ENCODE results near the gene DSG4.

DSG4 gene

DNA sequence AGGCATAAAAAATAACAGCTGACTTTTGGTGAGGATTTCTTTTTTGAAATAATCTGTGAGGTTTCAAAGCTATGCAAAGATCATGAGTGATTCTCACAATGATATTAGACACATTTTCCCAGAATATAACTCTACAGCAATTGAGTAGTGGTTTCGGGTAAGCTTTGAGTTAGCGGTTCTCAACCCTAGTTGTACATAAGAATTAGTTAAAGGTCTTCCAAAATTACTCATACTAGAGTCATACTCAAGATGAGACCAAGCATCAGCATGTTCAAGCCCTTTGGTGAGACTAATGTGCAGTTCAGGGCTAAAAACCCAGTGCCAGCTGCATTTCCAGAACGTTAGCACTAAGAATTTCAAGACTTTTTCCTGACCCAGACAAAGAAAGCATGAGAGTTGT lies 31.1 kb downstream of the DSG4 start:
- no peak for DNase-seq (ENCODE audit: low read depth)

DNA sequence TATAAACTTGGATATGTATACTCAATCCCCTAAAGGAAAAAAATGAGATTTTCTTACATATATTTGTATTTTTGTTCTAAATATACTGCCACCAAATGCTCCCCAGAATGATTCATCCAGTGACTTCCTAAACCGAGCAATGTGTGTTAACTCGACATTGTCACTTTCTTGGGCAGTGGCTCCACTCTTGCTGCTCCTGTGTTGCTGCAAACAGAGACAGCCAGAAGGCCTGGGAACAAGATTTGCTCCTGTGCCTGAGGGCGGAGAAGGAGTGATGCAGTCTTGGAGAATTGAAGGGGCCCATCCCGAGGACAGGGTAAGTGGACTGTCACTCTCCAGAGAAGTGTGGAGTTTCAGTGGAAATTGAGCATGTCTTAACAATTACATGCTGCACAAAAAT lies 32.7 kb downstream of the DSG4 start:
- DNase-seq (ENCODE audit: low read depth): no peak

DNA sequence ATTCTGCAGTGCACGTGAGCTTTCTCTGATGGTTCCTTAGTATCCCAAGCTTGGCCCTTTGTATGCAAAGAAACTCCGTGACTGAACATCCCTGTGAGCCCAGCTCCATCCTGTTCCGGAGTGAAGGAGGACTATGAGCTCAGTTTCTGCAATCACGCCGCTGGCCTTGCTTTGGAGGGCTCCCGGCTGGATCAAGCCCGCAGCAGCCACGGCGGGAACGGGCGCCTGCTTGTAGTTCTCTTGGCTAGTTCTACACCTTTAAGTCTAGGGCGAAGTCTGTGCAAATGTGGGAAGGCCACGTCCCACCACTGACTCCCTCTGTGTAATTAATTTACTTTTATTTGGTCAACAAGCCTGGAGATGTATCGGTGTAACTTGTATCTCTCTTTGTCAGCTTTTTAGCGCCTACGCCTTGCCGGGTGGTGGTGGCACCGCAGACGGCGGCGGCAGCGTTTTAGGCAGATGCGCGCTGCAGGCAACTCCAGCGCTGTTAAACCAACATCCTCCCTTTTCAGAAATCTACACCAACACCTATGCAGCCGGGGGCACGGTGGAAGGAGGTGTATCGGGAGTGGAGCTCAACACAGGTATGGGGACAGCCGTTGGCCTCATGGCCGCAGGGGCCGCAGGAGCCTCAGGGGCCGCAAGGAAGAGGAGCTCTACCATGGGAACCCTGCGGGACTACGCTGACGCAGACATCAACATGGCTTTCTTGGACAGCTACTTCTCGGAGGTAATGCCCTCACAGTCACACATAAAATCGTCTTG lies 34.3 kb downstream of the DSG4 start:
- DNase-seq (ENCODE audit: low read depth): no peak

DNA sequence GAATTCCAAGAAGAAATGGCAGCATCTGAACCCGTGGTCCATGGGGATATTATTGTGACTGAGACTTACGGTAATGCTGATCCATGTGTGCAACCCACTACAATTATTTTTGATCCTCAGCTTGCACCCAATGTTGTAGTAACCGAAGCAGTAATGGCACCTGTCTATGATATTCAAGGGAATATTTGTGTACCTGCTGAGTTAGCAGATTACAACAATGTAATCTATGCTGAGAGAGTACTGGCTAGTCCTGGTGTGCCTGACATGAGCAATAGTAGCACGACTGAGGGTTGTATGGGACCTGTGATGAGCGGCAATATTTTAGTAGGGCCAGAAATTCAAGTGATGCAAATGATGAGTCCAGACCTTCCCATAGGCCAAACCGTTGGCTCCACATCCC lies 36.6 kb downstream of the DSG4 start:
- DNase-seq (ENCODE audit: low read depth): no peak

DNA sequence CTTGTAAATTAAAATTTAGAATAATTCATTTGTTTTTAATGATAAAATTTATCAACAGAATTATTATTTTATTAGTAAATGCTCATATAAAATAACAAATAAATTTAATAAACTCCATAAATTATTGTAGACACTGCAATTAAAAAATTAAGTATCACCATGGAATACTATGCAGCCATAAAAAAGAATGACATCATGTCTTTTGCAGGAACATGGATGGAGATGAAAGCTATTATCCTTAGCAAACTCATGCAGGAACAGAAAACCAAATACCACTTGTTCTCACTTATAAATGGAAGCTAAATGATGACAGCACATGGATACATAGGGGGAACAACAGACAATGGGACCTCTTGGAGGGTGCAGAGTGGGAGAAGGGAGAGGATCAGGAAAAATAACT lies 41.3 kb downstream of the DSG4 start:
- no peak for DNase-seq (ENCODE audit: low read depth)

DNA sequence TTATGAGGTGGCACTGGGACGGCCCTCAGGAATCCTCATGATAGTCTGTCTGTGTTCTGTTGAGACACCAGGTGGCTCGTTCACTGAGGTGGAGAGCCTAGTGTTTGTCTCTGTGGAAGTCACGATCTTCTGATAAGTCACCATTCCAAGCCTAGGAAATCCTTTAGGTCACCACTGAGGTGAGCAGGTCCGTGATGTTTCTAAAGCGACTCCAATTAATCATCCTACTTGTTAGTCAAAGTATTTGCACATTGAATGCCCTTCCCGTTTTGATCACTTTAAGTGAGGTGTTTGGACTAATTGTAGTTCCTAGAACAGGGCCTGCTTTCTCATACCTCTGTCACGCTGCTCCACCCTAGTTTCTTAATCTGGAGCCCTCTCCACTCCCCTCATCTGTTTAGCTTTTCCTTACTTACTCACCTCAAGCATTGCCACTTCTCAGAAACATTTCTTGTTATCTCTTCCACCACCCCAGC lies 42.9 kb downstream of the DSG4 start:
- DNase-seq (ENCODE audit: low read depth): no peak

DNA sequence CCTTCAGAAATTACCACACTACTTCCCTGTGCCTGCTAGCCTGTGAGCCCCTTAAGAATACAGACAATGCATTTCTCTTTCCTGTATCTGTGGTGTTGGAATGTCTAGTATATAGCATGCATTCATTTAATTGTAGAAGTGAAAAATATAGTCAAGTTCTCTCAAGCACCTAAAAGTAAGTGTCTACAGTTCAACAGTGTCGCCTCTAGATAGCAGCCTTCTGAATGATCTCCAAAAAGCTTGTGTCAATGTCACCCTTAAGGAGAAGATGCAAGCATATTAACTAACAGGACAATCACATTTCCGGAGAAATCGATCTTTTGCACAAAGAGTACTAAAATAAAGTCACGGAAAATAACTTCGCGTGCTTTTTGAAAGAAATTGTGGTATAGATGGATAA lies 43.5 kb downstream of the DSG4 start:
- no peak for DNase-seq (ENCODE audit: low read depth)

DNA sequence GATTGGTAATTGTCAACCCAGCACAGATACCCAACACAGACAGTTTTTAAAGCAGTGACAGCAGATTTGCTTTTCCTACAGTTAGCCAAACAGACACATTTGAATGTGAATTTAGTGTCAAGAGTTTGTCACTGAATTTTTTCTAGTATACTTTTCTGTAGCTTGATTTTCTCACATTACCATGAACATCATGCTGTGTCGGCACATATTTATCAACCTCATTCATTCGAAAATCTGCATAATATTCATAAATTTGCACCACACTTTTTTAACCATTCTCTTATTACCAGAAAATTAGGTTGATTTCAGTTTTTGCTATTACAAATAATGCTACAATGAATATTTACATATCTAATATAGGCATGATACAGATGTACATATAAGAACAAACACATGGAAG lies 43.9 kb downstream of the DSG4 start:
- no peak for DNase-seq (ENCODE audit: low read depth)

DNA sequence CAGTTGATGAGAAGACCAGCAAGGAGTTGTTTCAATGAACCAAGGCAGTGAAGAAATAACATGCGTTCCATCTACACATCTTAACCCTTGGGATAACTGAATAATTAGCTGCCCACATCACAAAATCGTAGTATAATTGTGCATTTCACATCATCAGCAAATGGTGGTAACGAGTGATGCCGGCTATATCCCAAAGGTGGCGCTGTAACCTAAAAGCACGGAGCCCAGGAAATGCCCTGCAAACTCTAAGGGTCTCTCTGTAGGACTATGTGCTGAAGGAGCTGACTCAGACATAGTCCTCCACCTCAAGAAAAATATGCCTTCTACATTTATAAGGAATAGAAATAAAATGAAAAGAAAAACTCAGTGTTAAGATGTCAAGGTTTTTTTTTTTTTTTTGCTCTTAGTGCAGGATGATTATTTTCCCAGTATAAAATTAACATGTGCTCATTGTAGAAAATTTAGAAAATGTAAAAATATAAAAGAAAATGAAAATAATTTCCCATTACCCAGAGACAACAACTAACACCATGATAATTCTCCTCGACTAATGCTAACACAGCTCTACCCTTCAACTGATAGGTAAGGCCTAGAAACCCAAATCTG lies 47.9 kb downstream of the DSG4 start:
- no peak for DNase-seq (ENCODE audit: low read depth)

DNA sequence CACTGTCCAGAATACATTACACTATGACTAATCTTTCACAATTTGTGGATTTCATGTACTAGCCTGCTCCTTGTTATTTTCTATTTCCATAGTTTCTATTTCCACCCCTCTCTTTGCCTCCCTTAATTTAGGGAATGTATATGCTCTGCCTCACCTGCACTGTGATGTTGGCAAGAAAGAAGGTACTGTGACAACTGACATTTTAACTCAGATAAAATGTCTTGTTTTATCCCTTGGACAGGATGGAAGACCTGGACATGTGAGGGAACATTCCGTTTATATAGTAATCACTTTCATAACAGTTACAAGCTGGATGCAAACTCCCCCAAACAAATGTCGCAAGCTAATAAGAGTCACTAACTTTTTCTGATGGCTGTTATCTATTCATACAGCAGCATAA lies 49.4 kb downstream of the DSG4 start:
- no peak for DNase-seq (ENCODE audit: low read depth)

DNA sequence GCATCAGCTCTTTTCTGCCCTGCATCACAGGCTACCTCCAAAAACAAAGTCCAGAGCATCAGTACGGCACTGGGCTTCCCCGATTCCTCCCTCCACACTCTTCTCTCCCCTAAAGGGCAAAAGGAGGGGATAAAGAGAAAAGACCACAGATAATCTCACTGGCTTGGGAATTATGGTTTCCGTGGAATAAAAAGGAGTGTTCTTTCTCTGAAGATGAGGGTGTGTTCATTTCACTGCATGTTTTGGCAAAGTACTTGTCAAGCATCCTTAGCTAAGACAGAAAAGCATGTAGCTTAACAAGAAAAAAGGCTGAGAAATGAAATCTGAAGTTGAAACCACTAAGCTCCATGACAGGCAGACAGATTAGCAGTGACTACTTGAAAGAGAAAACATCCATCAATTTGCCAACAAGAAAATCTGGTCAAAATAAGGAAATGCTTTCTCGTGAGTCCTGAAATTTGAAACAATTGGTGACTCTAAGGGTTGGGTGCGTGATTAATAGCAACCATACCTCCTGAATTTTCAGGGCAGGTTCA lies 50.4 kb downstream of the DSG4 start:
- no peak for DNase-seq (ENCODE audit: low read depth)

DNA sequence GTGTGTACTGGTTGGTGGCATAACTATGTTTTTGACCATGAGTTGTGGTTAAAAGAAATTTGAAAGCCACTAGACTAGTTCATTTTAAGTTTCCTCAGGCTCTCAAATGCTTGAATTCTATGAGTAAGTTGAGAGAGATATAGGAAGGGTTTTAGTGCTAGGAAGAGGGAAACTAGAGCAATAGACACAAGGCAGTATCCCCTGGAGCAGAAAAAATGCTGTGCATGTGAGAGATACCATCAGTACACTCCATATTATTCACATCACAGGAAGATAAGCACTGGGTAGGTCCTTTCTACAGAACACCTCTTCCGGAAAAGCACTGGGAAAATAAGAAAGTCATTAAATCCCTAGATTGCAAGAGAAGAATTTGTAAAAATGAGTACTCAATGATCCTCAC lies 51.6 kb downstream of the DSG4 start:
- DNase-seq (ENCODE audit: low read depth): no peak

DNA sequence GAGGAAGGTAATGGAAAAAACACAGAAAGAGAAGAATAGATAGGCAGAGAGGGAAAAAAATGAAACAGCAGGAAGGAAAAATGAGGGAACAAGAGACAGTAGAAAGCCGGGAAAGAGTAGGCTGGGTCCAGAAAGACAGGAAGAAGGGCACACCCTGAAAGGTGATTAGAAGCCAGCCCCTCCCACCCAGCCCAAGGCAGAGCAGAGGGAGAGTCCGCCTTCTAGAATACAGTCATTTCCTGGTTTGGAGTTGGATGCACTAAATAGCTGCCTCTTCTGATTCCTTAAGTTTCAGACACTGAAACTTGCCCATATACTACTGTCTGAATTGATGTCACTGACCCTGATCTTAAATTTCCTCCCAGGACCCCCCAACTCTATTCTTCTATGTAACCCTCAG lies 53.0 kb downstream of the DSG4 start:
- DNase-seq (ENCODE audit: low read depth): no peak

DNA sequence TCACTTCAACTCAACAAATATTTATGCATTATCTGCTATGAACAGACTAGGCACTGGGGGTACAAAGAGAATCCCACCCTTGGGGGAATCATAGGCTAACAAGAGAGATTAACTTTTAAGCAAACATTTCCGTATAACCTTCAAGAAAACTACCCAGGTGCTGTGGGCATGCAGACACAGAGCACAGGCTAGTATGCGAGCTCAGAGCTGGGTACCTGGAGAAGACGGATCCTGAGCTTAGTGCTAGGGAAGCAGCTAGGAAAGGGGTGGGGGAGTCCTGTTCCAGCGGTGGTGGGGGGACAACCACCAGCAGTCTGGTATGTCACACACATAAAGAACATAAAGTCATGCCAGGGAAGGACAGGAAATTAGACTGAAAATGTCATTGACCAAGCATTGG lies 53.5 kb downstream of the DSG4 start:
- DNase-seq (ENCODE audit: low read depth): no peak

DNA sequence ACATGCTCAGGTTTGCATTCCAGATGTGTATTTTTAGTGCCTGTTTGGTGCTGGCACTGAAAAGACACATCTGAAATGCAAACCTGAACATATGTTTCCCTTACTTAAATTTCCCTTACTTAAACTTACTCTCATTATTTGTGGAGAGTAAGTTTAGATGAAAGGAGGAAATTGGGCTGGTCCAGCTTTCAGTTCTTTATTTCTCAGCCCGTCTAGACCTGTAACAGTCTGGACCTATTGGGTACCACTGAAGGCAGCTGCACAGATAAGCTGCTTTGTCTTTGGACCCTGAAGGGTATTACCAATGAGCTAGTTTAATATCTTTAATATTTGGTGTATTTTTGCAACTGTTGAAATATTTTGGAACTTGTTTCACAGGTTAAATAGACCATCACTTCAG lies 54.0 kb downstream of the DSG4 start:
- DNase-seq (ENCODE audit: low read depth): no peak

DNA sequence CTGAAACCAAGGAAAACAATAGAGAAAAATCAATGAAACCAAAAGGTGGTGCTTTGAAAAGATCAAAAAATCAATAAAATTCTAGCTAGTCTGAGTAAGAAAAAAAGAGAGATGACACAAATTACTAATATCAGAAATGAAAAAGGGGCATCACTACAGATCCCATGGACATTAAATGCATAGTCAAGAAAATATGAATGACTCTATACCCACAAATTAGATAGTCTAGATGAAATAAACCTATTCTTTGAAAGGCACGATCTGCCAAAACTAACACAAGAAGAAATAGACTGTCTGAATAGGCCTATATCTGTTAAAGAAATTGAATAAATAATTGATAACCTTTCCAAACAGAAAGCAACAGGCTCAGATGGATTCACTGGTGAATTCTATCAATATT lies 55.7 kb downstream of the DSG4 start:
- no peak for DNase-seq (ENCODE audit: low read depth)

DNA sequence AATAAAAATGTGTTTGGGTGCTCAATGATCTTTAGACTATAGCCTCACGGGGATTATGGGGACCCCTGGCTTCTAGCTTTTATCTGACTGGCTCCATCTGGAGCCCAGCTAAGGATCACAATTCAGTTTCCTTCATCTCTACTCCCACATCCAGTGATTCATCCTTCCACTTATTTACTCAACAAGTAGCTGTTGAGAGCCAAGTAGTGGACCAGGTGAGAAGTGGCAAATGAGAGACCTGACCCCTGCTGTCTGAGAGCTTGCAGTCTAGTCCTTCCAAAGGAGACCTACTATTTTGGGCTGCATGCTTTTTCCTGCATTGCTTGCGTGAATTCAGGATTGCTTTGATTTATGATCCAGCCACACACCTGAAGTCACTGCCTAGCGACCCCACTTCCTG lies 60.2 kb downstream of the DSG4 start:
- DNase-seq (ENCODE audit: low read depth): no peak

DNA sequence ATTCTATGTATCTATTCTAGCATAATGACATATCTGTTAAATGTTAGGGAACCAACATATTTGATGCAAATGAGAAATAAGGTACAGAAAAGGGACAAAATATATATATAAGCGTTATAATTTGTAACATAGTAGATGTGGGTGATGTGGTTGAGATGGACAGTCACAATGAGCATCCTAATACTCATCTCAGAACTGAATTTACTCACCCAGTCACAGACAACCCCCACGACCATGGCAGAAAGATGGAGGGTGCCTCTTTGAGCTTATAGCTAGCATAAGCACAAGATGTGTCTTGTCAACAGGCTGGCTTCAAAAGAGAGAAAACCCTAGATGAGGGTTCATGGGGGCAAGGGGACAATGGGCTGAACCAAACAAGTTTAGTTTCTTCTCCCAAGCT lies 61.8 kb downstream of the DSG4 start:
- DNase-seq (ENCODE audit: low read depth): no peak

DNA sequence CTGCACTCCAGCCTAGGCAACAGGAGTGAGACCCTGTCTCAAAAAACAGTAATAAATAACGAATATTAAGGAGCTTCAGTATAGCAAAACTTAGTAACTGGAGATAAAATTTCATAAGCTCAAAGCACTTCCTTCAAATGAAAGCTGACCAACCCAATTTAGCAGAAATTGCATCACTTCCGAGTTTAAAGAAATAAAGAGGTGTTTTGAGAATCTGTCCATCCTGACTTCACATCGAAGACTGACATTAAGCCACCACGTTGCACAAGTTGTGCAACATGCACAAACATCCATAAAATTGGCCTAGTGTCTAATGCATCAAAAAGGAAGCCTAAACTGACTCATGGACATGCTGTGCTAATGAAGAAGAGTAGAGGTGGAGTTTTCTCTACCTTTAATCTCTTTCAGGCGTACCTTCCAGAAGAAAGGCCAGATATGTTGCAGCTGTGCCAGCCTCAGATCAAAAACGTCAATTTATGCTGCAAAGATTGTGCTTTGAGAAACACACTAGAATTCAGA lies 63.3 kb downstream of the DSG4 start:
- no peak for DNase-seq (ENCODE audit: low read depth)

DNA sequence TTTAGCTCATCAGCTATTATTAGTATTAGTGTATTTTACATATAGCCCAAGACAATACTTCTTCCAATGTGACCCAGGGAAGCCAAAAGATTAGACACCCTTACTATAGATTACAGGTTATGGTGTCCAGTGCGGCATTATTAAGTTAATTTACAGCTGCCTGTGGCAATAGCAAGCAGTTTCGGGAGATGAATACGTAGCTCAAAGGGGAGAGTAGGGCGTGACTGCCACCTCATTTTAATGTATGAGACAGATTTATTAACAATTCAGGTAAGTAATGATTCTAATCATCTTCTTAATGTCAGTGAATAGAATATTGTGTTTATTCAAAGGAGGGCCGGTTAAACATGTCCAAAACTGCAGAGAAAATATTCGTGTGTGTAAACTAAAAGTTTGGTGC lies 64.2 kb downstream of the DSG4 start:
- no peak for DNase-seq (ENCODE audit: low read depth)

DNA sequence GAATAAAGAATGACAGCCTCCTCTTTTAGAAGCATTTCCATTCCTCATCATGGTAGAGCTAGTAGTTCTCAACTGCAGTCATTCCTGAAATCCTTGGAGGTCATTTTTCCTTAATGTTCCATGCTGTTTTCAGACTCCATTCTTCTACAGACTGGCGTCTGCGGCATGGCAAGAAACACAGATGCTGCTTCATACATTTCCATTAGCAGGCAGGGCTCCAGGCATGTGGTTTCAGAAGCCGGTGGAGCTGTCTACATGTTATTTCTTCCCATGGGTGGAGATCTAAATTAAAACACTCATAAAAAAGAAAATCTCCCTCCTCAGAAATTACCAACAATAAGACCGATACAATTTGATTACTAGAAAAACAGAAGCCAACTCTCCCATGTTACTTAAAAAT lies 64.9 kb downstream of the DSG4 start:
- DNase-seq (ENCODE audit: low read depth): no peak

DNA sequence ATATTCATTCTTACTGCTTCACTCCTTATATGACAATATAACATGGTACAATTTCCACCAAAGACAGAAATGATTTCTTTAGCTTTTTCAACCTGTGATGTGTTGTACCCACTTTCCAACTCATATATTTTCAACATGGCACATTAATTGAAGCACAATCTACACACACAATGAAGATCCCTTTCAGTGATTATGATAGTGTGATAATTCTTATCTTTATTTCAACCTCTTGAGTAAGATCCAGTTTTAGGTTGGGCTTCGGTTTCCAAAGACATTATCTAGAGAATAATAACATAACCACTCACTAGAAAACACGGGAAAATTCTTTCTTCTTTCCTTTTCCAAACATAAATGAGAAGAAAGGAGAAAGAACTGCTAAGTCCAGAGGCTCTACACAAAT lies 67.6 kb downstream of the DSG4 start:
- no peak for DNase-seq (ENCODE audit: low read depth)

DNA sequence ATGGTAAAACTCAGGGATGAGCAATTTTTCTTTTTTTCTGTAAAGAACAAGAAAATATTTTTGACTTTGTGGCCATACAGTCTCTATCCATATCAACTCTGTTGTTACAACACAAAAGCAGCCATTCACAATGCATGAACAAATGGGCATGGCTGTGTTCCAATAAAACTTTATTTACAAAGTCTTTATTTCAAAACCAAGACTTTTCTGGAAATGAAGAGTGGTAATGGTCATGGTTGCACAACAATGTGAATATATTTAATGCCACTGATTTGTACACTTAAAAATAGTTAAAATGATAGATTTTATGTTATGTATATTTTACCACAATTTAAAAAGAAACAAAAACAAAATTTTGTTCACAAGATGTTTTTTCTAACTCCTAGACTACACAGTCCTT lies 69.3 kb downstream of the DSG4 start:
- DNase-seq (ENCODE audit: low read depth): no peak

DNA sequence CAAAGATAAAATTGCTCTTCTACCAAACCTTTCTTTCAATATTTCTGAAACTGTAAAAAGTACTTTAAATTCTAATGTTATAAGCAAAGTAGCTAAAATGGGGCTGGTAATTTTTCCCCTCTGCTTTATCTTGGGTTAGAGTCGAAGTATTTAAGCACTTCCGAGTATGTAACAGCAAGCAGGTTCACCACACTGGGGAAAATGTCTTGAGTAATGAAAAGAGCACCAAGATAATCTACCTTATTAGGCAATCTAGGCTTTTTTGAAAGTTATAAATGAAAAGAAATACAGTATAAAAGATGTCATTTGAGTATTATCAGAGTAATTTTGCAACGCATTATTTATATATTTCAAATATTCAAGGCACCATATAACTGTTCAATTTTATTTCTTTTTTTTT lies 70.3 kb downstream of the DSG4 start:
- no peak for DNase-seq (ENCODE audit: low read depth)

All from activated T-helper 1 cell treated with Interleukin-2 at 50 U/mL for 16 hours (primary cell).